ENCODE measurements around the gene JAKMIP2.

- TF ChIP-seq CTCF (IDR thresholded peaks at IDR 0.05) (no peak), POLR2AphosphoS5 (IDR thresholded peaks at IDR 0.05) (no peak), POLR2A (IDR thresholded peaks at IDR 0.05) (no peak), EP300 (IDR thresholded peaks at IDR 0.05) (no peak)
These were observed 18.6 kb downstream of the JAKMIP2 start for GRCh38 chr5:147763791-147764525.
